ENCODE results near the gene YRDC. TPM values are rescaled to one million over a fixed set of nuclear protein-coding genes. Genes with fewer than 3 reads are reported as not detected.

Gene YRDC
- total and polyA plus RNA-seq, 9 of the 15 experiments (the other 6 are each of a cell fraction or from before 2014, with no cell fraction given) = 11.1 to 58.5 (median 49.8) TPM

DNA sequence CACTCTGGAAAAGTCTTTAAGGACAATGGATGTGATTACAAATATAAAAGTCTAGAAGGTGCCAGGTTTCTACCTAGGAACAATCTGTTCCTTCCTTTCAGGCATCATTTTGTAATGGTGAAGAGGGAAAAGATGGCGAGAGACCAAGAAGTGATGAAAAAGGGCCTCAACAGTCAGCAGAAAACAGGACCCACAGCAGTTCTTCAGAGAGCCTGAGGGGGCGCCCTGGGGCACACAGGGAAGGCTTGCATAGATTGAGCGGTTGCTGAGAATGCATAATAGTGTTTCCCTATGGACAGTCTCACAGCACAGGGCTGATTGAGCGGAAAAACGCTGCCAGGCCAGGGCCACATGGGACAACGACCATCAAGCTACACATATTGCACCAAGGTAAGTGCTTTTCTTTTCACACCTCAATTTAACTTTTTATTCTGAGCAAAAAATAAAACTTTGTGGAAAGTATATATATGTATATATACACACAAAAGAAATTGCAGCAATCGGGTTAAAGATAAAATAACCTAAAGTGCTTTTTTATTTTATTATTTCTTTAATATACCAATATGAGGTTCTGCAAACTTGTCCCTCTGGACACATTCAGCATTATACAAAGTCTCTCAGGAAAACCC lies 3.1 kb upstream of the YRDC start:
- BruUV-seq (replicated peaks) = no TSS peak
- H3K27me3 ChIP-seq (ENCODE audit: control insufficient read depth in 2 of 2, insufficient read depth in 2 of 2, low read length in 2 of 2) = no peaks in the 10 kb centered on the region
- ChIA-PET CTCF (ENCODE audit: low intra/inter-chr PET ratio) (interaction anchor here (0.6 kb wide), 1 partner anchor 49 kb away, joined by 3 read pairs; no protein-coding TSS in a partner anchor), POLR2A (no interaction called here)
- no peak overlapping the region for H3K9ac ChIP-seq (ENCODE audit: insufficient read depth in 1 of 2, low read depth in 2 of 2, low read length in 2 of 2)
- peaks cover 12% of the 10 kb centered on the region for H4K20me1 ChIP-seq (replicated peaks; ENCODE audit: control insufficient read depth, insufficient read depth, low read length)
- intact Hi-C loops (cut with micrococcal nuclease) (loop anchor here (2.0 to 10.0 kb wide), 2 partner anchors 48 to 164 kb away; partner anchors contain the start of gene MTF1), in situ Hi-C loops (cut with MboI) (no loop called here)
- WGBS (ENCODE audit: insufficient coverage, low coverage, missing lambda C conversion rate) = 12% methylated on average over 7 of the region's 7 CpGs
- H3K36me3 ChIP-seq (ENCODE audit: control insufficient read depth, insufficient read depth, low read length) = peaks cover 57% of the 10 kb centered on the region
- H3K27ac ChIP-seq (ENCODE audit: extremely low read depth, low read depth, low read length) = no peak overlapping the region
- peaks cover 3% of the 10 kb centered on the region for H3K9me1 ChIP-seq (ENCODE audit: control insufficient read depth, insufficient read depth, low read length)
- peaks cover 39% of the 10 kb centered on the region for H3K79me2 ChIP-seq (ENCODE audit: control insufficient read depth, insufficient read depth, low read length)
- no peak overlapping the region for H3K4me2 ChIP-seq (ENCODE audit: insufficient read depth, low read length)
- peak; percentile 63 to 90 (median 74) for DNase-seq (ENCODE audit: extremely low read depth in 1 of 4, low spot score in 3 of 4)
- no peaks in the 10 kb centered on the region for H3K9me3 ChIP-seq (replicated peaks; ENCODE audit: control insufficient read depth, insufficient read depth, low read depth, low read length)
- peak; percentile 89 for FAIRE-seq
- H3K4me3 ChIP-seq = no peak overlapping the region
- ATAC-seq = peak; percentile 73
- H3K4me1 ChIP-seq (replicated peaks in 1 of 2; ENCODE audit: control insufficient read depth in 2 of 2, insufficient read depth in 2 of 2, low read length in 2 of 2) = peaks cover 18 to 24% of the 10 kb centered on the region in 2 experiments; a peak in 4 of 5 replicates
- no peak overlapping the region for H2AFZ ChIP-seq (ENCODE audit: low read depth, low read length)
- TF ChIP-seq, protein P1, sequence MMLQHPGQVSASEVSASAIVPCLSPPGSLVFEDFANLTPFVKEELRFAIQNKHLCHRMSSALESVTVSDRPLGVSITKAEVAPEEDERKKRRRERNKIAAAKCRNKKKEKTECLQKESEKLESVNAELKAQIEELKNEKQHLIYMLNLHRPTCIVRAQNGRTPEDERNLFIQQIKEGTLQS (IDR thresholded peaks at IDR 0.05) = no peak
- TF ChIP-seq, protein P1 (CRISPR knock-in tag; conservative IDR thresholded peaks at IDR 0.05) = peak; percentile 51; the same call in 1 of the 2 replicates
- TF ChIP-seq MAFF (IDR thresholded peaks at IDR 0.05; ENCODE audit: low read length) = peak; percentile 82
- TF ChIP-seq SMC3 (conservative IDR thresholded peaks at IDR 0.05; ENCODE audit: insufficient read depth, low read depth, low read length) = peak; percentile 43; the same call in 1 of the 2 replicates
- TF ChIP-seq ZNF316 (IDR thresholded peaks at IDR 0.05) = peak; percentile 95
- TF ChIP-seq TCF3 (CRISPR knock-in tag; IDR thresholded peaks at IDR 0.05) = no peak
- TF ChIP-seq MAFG (tag; conservative IDR thresholded peaks at IDR 0.05) = peak; percentile 88
- peak; percentile 61; the same call in 1 of the 2 replicates for TF ChIP-seq RB1 (IDR thresholded peaks at IDR 0.05; ENCODE audit: low read depth)
- TF ChIP-seq KHSRP (IDR thresholded peaks at IDR 0.05) = no peak
- no peak for TF ChIP-seq HMG20B (CRISPR knock-in tag; IDR thresholded peaks at IDR 0.05)
- peak; percentile 32; the same call in 1 of the 2 replicates for TF ChIP-seq NFIC (IDR thresholded peaks at IDR 0.05)
- no peak for TF ChIP-seq TRIM28 (IDR thresholded peaks at IDR 0.05)
- TF ChIP-seq HNRNPH1 (optimal IDR thresholded peaks at IDR 0.05; ENCODE audit: low read depth, low read length) = no peak
- TF ChIP-seq CTBP1 (IDR thresholded peaks at IDR 0.05; ENCODE audit: borderline replicate concordance) = peak; percentile 63
- 0 out of 2 replicates have a peak, but pooled peaks have one; percentile 16 for TF ChIP-seq PHF21A (IDR thresholded peaks at IDR 0.05; ENCODE audit: borderline replicate concordance, low read depth)
- peak; percentile 90 to 99 (median 96) for TF ChIP-seq CTCF (IDR thresholded peaks at IDR 0.05 in 2 of 3, conservative IDR thresholded peaks at IDR 0.05 in 1 of 3; ENCODE audit: insufficient read depth in 2 of 3, low read depth in 1 of 3, low read length in 3 of 3)
- TF ChIP-seq TEAD1 (CRISPR knock-in tag; IDR thresholded peaks at IDR 0.05) = 0 out of 4 replicates have a peak, but pooled peaks of 1 of the 2 experiments have one; percentile 32
- peak; percentile 59 for TF ChIP-seq NEUROD1 (IDR thresholded peaks at IDR 0.05; ENCODE audit: borderline replicate concordance, low read depth, low read length, partially characterized antibody)
- 0 out of 2 replicates have a peak, but pooled peaks have one; percentile 22 for TF ChIP-seq NBN (IDR thresholded peaks at IDR 0.05; ENCODE audit: low read depth)
- no peak for TF ChIP-seq MXD1 (CRISPR knock-in tag; IDR thresholded peaks at IDR 0.05; ENCODE audit: borderline replicate concordance, poor library complexity, severe bottlenecking)
- peak; percentile 40; the same call in 1 of the 2 replicates for TF ChIP-seq SP1 (CRISPR knock-in tag; IDR thresholded peaks at IDR 0.05)
